GM19193 (cell line): Measurements from ENCODE around the gene HOXA3.

ENCODE experiments used
- POLR2A ChIP-seq: IDR thresholded peaks from 4 replicates; pipeline ENCODE4 v1.6.1; 2011; ENCODE audit not compliant: insufficient read depth, insufficient read length; ENCODE audit errors: extremely low read depth

The HOXA3 gene

DNA sequence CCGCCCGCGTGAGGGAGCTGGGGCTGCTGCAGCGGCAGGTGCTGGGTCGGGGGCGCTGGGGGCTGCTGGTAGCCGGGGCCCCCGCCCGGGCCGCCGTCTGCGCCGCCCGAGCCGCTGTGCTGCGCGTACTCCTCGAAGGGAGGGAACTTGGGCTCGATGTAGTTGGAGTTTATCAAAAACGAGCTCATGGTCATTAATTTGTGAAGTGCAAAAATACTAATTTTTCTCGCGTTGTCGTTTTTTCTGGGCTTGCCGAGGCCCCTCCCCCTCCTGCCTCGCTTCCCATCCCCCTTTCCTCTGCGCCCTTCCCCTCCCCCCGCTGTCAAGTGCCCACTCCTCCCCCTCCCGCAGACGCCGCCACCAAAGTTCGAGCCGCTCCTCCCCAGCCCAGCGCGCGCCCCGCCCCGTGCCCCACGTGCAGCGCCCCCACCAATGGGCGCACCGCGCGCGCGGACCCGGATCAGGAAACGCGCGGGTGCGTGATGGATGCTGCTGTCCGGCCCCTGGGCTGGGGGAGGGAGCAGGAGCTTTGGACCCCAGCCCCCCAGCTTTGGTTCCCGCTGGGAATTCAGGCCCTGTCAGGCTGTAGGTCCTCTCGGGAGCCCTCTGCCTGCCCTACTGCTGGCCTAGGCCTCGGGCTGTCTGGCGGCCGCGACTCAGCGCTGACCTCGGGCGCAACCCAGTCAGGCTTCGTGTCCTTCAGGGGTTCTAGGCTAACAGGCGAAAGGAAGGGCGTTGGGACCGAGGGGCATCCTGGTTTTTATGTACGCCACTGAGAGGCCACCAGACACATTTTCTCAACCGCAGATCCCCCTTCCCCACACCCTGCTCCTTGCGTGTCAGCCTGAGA lies 21.6 kb downstream of the HOXA3 start, which contains the start of gene HOXA4:
TSS of gene HOXA4 (minus strand) at position 218 of the 850 bp plus-strand sequence. CDS start at position 194, 24 bp downstream.
- TF ChIP-seq POLR2A = no peak

DNA sequence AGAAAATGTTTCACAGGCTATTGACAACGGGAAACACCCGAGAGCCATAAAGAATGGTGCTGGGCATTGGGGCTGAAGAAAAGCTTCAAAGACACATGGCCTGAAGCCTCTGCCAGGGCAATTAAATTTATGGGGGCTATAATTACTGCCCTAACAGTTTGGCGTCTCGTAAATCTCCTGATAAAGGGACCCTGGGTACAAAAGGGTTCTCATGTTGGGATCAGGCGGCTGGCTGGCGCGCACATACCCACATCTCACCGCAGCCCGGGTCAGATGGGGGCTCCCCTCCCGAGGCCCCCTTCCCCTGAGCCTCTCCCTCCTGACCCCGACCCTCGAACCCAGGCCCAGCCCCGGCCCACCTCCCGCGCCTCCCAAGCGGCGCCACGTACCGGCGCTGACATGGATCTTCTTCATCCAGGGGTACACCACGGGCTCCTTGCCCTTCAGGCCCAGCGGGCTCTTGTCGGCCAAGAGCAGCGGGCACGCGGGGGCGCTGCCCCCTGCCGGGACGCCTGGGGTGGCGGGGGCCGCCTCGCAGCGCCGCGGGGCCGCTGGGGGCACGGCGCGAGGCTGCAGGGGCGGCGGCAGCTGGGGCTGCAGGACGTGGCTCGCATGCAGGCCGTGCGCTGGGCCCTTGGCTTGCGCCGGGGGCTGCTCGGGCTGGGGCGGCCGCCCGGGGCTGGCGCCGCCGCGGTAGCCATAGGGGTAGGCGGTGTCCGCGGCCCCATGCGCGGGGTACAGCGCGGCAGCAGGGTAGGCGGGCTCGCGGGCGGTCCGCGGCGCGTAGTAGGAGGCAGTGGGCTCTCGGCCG lies 22.4 kb downstream of the HOXA3 start:
- TF ChIP-seq POLR2A = no peak

DNA sequence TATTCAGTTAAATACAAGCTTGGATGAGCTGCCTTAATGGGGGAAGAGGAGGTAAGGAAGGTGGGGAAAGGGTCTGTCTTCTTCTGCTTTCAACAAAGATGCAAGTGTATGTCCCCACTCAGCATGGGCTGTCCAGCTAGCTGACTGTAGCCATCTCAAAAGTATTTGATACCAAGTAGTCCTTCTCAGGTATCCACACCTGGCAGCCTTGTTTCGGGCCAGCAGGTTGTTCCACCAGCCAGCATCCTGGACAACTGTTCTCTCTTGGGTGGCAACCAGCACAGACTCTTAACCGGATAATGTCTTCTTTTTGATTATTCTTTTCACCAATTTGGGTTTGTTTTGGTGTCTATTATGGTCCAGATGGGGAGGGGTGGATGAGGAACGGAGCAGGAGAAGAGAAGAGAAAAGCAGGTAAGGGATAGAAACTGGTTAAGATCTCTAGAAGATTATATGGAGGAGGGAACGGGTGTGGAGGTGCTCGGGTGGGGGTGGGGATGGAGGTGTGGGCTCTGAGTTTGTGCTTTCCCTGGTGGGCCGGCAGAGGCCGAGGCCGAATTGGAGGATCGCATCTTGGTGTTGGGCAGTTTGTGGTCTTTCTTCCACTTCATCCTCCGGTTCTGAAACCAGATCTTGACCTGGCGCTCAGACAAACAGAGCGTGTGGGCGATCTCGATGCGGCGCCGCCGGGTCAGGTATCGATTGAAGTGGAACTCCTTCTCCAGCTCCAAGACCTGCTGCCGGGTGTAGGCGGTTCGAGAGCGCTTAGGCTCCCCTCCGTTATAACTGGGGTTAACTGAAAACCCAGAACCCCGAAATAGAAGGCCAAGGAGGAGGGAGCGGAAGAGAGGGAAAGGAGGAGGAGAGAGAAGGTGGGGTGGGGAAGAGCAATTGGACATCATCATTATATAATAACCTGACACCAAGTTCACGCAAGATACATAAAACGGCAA lies 23.3 kb downstream of the HOXA3 start:
- TF ChIP-seq POLR2A = no peak

DNA sequence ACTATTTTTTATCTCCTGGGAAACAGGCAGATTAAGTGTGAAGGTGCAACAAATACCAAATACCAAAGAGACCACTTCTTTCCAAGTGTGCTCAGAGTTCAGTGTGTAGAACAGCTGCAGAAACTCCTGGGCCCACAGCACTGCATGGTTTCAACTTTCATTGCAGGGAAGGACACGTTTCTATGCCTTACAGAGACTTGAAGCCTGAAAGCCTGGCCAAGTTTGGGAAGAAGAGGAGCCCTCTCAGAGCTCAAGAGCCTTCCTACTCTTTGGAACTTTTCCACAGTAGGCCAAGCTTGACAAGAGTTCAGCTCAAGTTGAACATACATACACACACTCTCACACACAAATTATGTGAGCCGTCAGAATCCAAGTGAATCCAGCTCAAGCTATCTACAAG lies 24.3 kb downstream of the HOXA3 start:
- no peak for TF ChIP-seq POLR2A

DNA sequence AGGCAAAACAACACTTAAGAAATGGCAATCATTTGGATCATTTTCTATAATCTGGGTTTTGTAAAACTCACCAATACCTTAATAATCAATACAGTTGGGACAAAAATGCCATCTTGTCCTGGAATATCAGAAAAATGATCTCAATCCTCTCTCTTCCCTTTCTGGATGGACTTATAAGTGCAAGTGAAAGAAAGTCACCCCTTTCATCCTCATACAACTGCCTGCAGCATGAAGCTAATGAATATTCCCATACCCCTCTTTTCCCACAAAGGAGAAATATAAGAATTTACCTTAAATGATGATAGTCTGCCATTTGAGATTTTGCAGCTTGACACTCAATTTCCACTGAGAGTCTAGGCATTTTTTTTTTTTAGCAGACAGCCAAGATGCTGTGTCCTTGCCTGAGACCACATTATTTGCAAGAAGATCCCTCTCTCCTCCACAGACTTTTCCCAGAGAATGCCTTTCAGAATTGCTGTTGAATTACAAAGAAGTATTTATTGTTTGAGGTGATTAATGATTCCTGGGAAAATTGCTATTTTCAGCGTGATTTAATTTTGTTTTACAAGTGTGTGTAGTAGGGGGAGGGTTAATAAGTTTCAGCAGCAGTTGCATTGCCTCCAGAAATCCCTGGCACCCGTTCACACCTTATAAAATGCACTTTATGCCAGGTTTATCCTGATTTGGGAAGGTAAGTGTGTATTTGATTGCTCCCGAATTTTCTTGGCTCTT lies 25.6 kb downstream of the HOXA3 start:
- no peak for TF ChIP-seq POLR2A

DNA sequence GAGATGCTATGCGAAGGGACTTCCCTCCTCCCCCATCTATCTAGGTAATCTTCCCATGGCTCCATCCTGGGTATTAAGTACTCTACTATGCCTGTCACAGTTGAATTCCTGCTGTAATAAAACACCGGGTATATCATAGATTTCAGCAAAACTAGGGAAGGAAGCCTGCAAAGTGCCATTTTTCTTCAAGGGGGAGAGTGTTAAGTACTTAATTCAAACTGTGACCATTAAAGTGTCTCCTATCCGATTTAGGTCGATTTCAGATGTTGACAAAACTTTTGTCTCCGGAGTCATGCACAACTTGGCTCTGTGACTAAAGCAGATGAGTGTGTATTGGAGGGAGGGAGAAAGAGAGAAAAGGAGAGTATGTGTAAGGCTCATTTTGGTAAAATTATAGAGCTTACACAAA lies 26.4 kb downstream of the HOXA3 start:
- no peak for TF ChIP-seq POLR2A

DNA sequence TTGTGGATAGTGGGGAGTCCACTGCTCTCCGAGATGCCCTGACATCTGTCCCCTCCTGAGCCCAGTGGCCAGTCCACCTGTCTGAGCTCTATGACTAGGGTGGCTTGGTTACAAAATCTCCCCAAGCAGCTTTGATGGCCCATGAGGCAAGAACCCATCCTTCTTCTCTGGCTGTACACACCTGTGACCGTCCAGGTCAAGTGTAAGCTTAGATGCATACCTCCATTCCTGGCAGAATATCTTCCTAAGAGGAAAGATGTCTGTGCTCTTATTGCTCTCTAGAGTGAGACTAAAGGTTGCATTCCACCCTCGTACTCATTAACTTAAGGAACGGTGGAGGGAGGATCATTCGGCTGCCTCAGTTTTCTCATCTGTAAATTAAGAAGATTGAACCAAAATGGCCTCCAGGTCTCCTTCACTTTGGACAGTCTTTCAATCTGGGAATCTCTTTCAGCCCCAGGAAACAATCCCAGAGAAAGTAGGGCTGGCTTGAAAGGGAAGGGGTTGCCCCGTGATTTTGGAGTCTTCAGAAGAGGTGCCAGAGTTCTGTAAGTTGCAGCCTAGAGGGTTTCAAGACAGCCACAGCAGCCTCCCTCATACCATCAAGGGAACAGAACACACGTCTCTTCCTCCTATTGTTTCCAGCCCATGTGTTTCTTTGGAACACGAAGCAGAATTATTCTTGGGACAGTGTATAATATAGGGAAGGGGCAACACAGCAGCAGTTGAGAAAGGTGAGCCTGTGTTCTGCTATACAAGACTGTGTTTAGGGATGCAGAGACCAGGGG lies 27.3 kb downstream of the HOXA3 start:
- no peak for TF ChIP-seq POLR2A

DNA sequence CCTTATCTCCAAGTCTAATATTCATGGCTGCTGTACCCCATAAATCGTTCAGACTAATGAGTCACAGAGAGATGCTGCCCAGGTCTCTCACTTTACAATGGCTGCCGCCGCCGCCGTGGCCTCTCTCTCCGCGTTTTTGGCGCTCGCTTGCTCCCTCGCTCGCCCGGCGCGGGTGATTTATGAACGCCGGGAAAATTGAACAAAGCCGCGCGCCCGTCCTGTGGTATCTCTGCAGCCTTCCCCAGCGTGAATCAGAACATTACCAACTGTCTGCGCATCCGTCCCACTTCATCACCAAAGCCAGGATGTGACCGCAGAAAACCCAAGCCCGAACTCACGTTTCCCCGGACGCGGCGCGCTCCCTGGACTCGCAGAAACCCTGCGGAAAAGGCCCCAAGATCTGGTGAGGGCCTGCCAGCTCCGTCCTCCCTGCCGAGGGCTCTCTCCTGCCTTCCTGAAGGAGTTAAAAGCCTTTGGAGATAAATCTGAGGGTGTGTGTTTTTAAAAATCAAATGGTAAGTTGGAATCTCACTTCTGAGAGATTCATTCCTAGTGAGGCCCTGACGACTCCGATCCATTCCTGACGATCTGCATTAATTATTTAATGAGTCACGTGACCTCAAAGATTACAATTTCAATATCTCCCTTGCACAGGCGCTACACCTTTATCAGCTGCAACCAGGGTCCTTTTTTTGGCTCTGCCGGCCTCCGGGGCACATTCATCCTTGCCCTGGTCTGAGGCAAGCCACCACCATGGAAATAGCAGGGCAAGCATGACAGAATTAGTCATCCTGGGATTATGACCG lies 28.1 kb downstream of the HOXA3 start:
- TF ChIP-seq POLR2A = no peak

DNA sequence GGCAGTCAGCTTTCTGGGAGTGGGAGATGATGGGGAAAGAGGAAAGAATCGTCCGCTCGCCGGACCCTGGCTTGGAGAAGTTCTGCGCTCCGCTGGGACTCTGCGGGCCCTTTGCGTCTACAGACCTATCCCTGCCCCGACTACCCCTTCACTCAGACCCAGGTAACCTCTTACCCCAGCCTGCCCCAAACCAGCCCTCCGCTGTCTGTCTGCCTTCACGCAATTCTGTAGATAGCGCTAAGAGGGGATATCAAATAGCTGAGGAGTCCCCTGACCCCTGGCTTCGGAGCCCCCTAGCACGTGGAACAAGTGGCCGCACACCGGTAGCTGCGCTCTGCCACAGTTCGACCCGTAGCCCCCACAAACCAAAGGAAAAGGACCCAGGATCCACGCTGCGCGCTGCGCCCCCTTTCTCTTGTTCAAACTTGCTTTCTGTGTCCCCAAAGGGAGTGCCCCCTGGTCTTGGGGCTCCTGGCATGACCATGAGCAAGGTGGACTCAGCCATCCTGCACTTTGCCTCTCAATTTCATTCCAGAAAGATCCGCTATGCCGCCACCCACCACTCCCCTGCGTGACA lies 28.8 kb downstream of the HOXA3 start:
- no peak for TF ChIP-seq POLR2A

DNA sequence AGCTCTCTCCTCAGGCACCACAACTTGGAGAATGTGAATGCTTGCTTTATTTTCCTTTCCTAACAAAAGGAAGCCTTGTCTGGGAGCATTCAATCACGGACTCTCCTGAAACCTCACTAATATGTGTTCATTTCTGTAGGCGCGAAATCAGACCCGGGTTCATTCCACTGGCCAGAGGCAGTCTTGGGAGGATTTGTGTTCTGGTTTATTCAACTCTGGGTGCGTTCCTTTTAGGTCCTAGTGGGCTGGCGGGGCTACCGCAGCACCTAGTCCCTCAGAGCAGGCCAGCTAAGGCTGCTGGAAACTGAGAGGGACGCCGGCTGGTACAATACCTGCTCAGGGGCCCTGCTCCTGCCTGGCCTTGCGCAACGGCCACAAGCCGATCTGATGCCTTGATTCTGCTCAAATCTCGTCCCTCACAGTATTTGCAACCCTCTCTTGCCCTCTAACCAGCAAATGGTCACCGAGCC lies 29.3 kb downstream of the HOXA3 start:
- no peak for TF ChIP-seq POLR2A

DNA sequence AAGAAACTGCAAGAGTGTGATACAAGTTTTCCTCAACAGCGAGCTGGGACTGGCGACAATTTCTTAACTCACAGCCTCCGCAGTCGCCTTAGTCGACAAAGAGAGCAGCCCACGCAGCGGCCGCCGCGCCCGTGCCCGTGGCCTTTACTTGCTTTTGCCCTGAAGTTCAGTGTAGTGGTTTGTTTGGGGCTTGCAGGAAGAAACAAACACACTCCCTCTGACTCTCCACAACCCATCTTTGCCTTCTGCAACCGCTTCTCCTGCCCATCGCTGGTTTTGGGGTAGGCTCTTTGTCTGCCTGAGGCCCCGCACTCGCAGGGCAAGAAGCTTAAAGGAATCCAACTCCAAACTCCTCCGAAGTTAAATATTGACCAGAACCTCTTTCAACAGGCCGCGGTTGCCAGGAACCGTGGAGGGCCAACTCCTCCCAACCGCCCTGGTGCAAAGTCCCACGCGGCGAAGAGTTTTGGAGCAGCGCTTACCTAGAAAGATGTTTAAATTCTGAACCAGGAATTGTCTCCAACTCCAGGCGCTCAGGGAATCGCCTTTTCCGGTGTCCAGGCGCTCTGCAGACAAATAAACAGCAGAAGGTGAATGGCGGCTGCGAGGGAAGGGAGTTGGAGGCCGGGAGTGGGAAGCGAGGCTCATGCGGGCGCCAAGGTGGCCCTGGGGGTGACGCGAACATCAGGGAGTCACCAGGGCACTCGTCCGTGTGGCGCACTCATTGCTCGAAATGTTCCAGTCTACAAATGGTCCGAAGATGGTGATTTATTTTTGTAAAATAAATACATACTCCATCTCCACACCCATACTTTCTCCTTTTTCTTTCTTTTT lies 30.1 kb downstream of the HOXA3 start:
- TF ChIP-seq POLR2A = no peak
